IPS DF 6.9 (cell line): Measurements from ENCODE around the gene TRPV6.

ENCODE experiments used
- DNase-seq: peaks from one replicate; pipeline ENCODE4 v3.0.0-alpha.2; 2013; ENCODE audit warnings: low read depth, low spot score
- H3K27ac ChIP-seq: one replicate; pipeline ENCODE4 v1.5.1; 2013; ENCODE audit warnings: low read length, control low read depth
- H3K27me3 ChIP-seq: 2 replicates; pipeline ENCODE4 v1.6.1; 2013; ENCODE audit warnings: mild to moderate bottlenecking, low read length; ENCODE audit not compliant: control insufficient read depth, insufficient read depth
- H3K36me3 ChIP-seq: 2 replicates; pipeline ENCODE4 v1.6.1; 2013; ENCODE audit warnings: low read length; ENCODE audit not compliant: control insufficient read depth, insufficient read depth
- H3K4me1 ChIP-seq: 2 replicates; pipeline ENCODE4 v1.6.1; 2013; ENCODE audit warnings: low read length; ENCODE audit not compliant: control insufficient read depth, insufficient read depth
- H3K4me3 ChIP-seq: 2 replicates; pipeline ENCODE4 v1.5.1; 2013; ENCODE audit warnings: mild to moderate bottlenecking, low read length
- H3K9me3 ChIP-seq: 2 replicates; pipeline ENCODE4 v1.6.1; 2013; ENCODE audit warnings: low read length, inconsistent platforms; ENCODE audit not compliant: control insufficient read depth, insufficient read depth
- WGBS: extraction: QIAGEN DNeasy Blood & Tissue Kit; methylation state at CpG from one replicate; pipeline ENCODE4 v1.1.7; 2013; ENCODE audit warnings: mixed read lengths, missing lambda C conversion rate; ENCODE audit not compliant: insufficient read length, insufficient coverage; 5-methylcytosine and 5-hydroxymethylcytosine counted together

The TRPV6 gene

GRCh38 chr7:142827951-142828500 lies 57.5 kb downstream of the TRPV6 start:
- no peaks in the 10 kb centered on the region for H3K36me3 ChIP-seq
- no CpG with 5 or more reads among the region's 1 CpG for WGBS
- no peak overlapping the region for H3K4me3 ChIP-seq
- no peak overlapping the region for H3K27ac ChIP-seq
- DNase-seq: no peak
- H3K9me3 ChIP-seq: no peaks in the 10 kb centered on the region
- H3K4me1 ChIP-seq: 0 out of 2 replicates have a peak, but pooled peaks cover 1% of the 10 kb centered on the region
- no peaks in the 10 kb centered on the region for H3K27me3 ChIP-seq

GRCh38 chr7:142822714-142823113 lies 62.8 kb downstream of the TRPV6 start:
- Histone ChIP-seq H3K36me3 (no peaks in the 10 kb centered on the region), H3K4me1 (no peaks in the 10 kb centered on the region), H3K27ac (no peak overlapping the region), H3K27me3 (no peaks in the 10 kb centered on the region), H3K4me3 (no peak overlapping the region), H3K9me3 (no peaks in the 10 kb centered on the region)
- DNase-seq: no peak
- WGBS: no CpG with 5 or more reads among the region's 1 CpG
